ENCODE results near the gene SH3BP1. TPM values are rescaled to one million over a fixed set of nuclear protein-coding genes. Genes with fewer than 3 reads are reported as not detected.

SH3BP1 gene
- total and polyA plus RNA-seq, 2 donors (not counting 1 experiment from before 2014, with no cell fraction given): 44.0 to 69.7 TPM

- Histone ChIP-seq H3K27me3 (replicated peaks in 1 of 4; ENCODE audit: control extremely low read depth in 1 of 4, control insufficient read depth in 3 of 4, insufficient read depth in 4 of 4, low read length in 3 of 4) (peaks cover 0 to 2% (median 0%) of the 10 kb centered on the region in 4 experiments), H3K4me1 (ENCODE audit: control insufficient read depth in 2 of 2, insufficient read depth in 2 of 2, low read length in 2 of 2) (peaks cover 26 to 36% of the 10 kb centered on the region in 2 donors), H2AFZ (ENCODE audit: insufficient read depth, low read depth, low read length, poor library complexity, severe bottlenecking) (peak within 1 kb of the TSS; percentile 67), H3K4me2 (replicated peaks; ENCODE audit: low read depth, low read length, poor library complexity, severe bottlenecking) (peak within 1 kb of the TSS; percentile 92), H3K9me3 (ENCODE audit: control extremely low read depth in 1 of 3, control insufficient read depth in 2 of 3, insufficient read depth in 1 of 3, low read length in 2 of 3) (no peaks in the 10 kb centered on the region), H4K20me1 (ENCODE audit: control insufficient read depth, insufficient read depth, low read length, poor library complexity, severe bottlenecking) (peaks cover 9% of the 10 kb centered on the region), H3K4me3 (ENCODE audit: control extremely low read depth in 1 of 5, extremely low read depth in 1 of 5, insufficient read depth in 1 of 5, low read depth in 2 of 5, low read length in 4 of 5) (peak within 1 kb of the TSS; percentile 65 to 89 (median 77)), H3K27ac (ENCODE audit: low read length in 2 of 2) (peak within 1 kb of the TSS; percentile 94 to 99), H3K9ac (ENCODE audit: low read length) (peak within 1 kb of the TSS; percentile 96), H3K79me2 (ENCODE audit: control insufficient read depth, insufficient read depth, low read length) (peaks cover 38% of the 10 kb centered on the region), H3K36me3 (replicated peaks in 1 of 2; ENCODE audit: control extremely low read depth in 1 of 2, control insufficient read depth in 1 of 2, extremely low read depth in 1 of 2, insufficient read depth in 2 of 2, low read length in 1 of 2) (no peaks in the 10 kb centered on the region)
- DNase-seq (peak; percentile 99), ATAC-seq (ENCODE audit: low read depth) (peak; percentile 75)
- peak within 1 kb of the TSS; percentile 98 for H3K27ac Mint-ChIP-seq
- WGBS (ENCODE audit: insufficient coverage): under 1% methylated on average over 82 of the region's 82 CpGs
- H3K27me3 Mint-ChIP-seq: peaks cover 10% of the 10 kb centered on the region
- ChIA-PET POLR2A (interaction anchor here (0.6 to 4.5 kb wide), 21 partner anchors 10 to 298 kb away, joined by 3 to 43 read pairs (median 6); partner anchors contain the start of genes GCAT, LGALS1, MICALL1 and NOL12), CTCF (interaction anchor here (0.9 to 30.7 kb wide), 16 partner anchors 8 to 409 kb away, joined by 3 to 620 read pairs (median 16); partner anchors contain the start of genes LGALS1, NOL12, PDXP and SH3BP1)
- no peaks in the 10 kb centered on the region for H3K9me3 Mint-ChIP-seq (ENCODE audit: insufficient read depth)
- intact Hi-C loops (cut with micrococcal nuclease): loop anchor here (1.0 to 10.0 kb wide), 8 partner anchors 16 to 896 kb away; partner anchors contain the start of genes CSNK1E, DDX17, NOL12 and PDXP
- peaks cover 33% of the 10 kb centered on the region for H3K4me1 Mint-ChIP-seq
- H3K4me3 Mint-ChIP-seq: peak within 1 kb of the TSS; percentile 96
- TF ChIP-seq CTCF (IDR thresholded peaks at IDR 0.05): no peak
- TF ChIP-seq EZH2 (IDR thresholded peaks at IDR 0.05; ENCODE audit: borderline replicate concordance, insufficient read depth, low read depth, low read length, poor library complexity, severe bottlenecking): no peak
These were observed 30.8 kb upstream of the SH3BP1 start, which contains the start of gene GGA1 for GRCh38 chr22:37608477-37609239. GGA1 (plus strand) TSS chr22:37608834; CDS start chr22:37608861, 27 bp downstream.

All from B cell (primary cell).